HepG2 (cell line): ENCODE data around the gene PIK3C3. TPM values are rescaled to one million over a fixed set of nuclear protein-coding genes. Genes with fewer than 3 reads are reported as not detected.

ENCODE experiments used
- ATAC-seq: fragments of 200-7000 bp; cut with Tn5 transposase; 3 replicates; pipeline ENCODE4 v1.9.1; 2020; ENCODE audit warnings: mild to moderate bottlenecking, moderate library complexity
- BruUV-seq: library from RNA; stranded (reverse); fragments of 400-500 nt; replicated peaks from 2 replicates; lab custom pipeline; 2021; lab: Mats Ljungman, UMichigan
- CTCF ChIA-PET: fragments of 300-600 bp; formaldehyde crosslinking; extraction: SDS; loops from one replicate; lab custom pipeline; 2021; ENCODE audit warnings: low total read pairs, inconsistent platforms, low intra/inter-chr PET ratio; lab: Yijun Ruan, JAX
- POLR2A ChIA-PET: fragments of 350-600 bp; sonication (Branson Sonifier 250); formaldehyde crosslinking; loops from one replicate; lab custom pipeline; 2020; ENCODE audit warnings: antibody characterized with exemption, inconsistent platforms; lab: Yijun Ruan, JAX
- DNase-seq: peaks from one replicate; pipeline ENCODE4 v3.0.0-alpha.2; 2015; ENCODE audit warnings: low spot score
- FAIRE-seq: peaks from 3 replicates; lab custom pipeline; 2011; peaks lifted over from hg19 to GRCh38; lab: Jason Lieb, UNC
- H2AFZ ChIP-seq: one replicate; pipeline ENCODE4 v1.6.1; 2011; ENCODE audit warnings: low read length, inconsistent platforms
- H3K27ac ChIP-seq: fragments of 300-600 bp; 3 replicates; pipeline ENCODE4 v1.8.0; 2011; ENCODE audit warnings: mixed run types, mild to moderate bottlenecking, mixed read lengths, low read length, inconsistent platforms; ENCODE audit not compliant: insufficient read depth; ENCODE audit errors: extremely low read length
- H3K27me3 ChIP-seq, 2 experiments: fragments of 200-600 bp in 1 of 2; 2 replicates in 1 of 2; 3 replicates in 1 of 2; pipeline versions ENCODE4 v1.6.0 to v1.8.0; 2011; ENCODE audit warnings: low read length in 2 of 2, mild to moderate bottlenecking in 2 of 2, moderate library complexity in 2 of 2, inconsistent platforms in 1 of 2; ENCODE audit not compliant: insufficient read depth in 2 of 2, control insufficient read depth in 1 of 2
- H3K36me3 ChIP-seq, 2 experiments: fragments of 200-600 bp in 1 of 2; replicated peaks in 1 of 2; 2 replicates in 1 of 2; 3 replicates in 1 of 2; pipeline versions ENCODE4 v1.5.1 to v1.8.0; 2011; ENCODE audit warnings: low read length in 2 of 2, inconsistent platforms in 1 of 2; ENCODE audit not compliant: insufficient read depth in 2 of 2, control insufficient read depth in 1 of 2
- H3K4me1 ChIP-seq: 2 replicates; pipeline ENCODE4 v1.5.1; 2012; ENCODE audit warnings: low read length, inconsistent platforms; ENCODE audit not compliant: insufficient read depth
- H3K4me2 ChIP-seq: 2 replicates; pipeline ENCODE4 v1.6.0; 2011; ENCODE audit warnings: low read depth, low read length, inconsistent platforms
- H3K4me3 ChIP-seq, 3 experiments: fragments of 200-600 bp in 1 of 3; sonication (generic), shearing (Covaris generic) in 1 of 3; replicated peaks in 1 of 3; 2 replicates each; pipeline ENCODE4 v1.5.1; 2011 to 2016; ENCODE audit warnings: low read length in 3 of 3, inconsistent platforms in 2 of 3, low read depth in 2 of 3, mild to moderate bottlenecking in 2 of 3, control low read depth in 1 of 3, mixed read lengths in 1 of 3; ENCODE audit not compliant: insufficient read depth in 1 of 3
- H3K79me2 ChIP-seq: one replicate; pipeline ENCODE4 v1.6.1; 2011; ENCODE audit warnings: low read length, inconsistent platforms; ENCODE audit not compliant: insufficient read depth
- H3K9ac ChIP-seq: 2 replicates; pipeline ENCODE4 v1.6.0; 2011; ENCODE audit warnings: mild to moderate bottlenecking, low read depth, low read length, inconsistent platforms; ENCODE audit not compliant: insufficient read depth
- H3K9me3 ChIP-seq: 2 replicates; pipeline ENCODE4 v1.5.1; 2012; ENCODE audit warnings: mild to moderate bottlenecking, low read length
- H4K20me1 ChIP-seq: 2 replicates; pipeline ENCODE4 v1.6.0; 2011; ENCODE audit warnings: inconsistent platforms, mild to moderate bottlenecking, low read length, moderate library complexity; ENCODE audit not compliant: insufficient read depth
- AFF4 ChIP-seq: sonication (generic); formaldehyde crosslinking; IDR thresholded peaks from 2 replicates; pipeline ENCODE4 v1.4.0; 2020; ENCODE audit warnings: missing genetic modification reagents
- CAMTA2 ChIP-seq: sonication (generic); formaldehyde crosslinking; IDR thresholded peaks from 2 replicates; pipeline ENCODE4 v1.4.0; 2020; ENCODE audit warnings: mild to moderate bottlenecking, missing genetic modification reagents, borderline replicate concordance
- DDIT3 ChIP-seq: sonication (generic); formaldehyde crosslinking; IDR thresholded peaks from 2 replicates; pipeline ENCODE4 v1.4.0; 2020; ENCODE audit warnings: mild to moderate bottlenecking, missing genetic modification reagents
- ONECUT2 ChIP-seq: sonication (generic); formaldehyde crosslinking; IDR thresholded peaks from 2 replicates; pipeline ENCODE4 v1.4.0; 2020; ENCODE audit warnings: missing genetic modification reagents
- PCBP2 ChIP-seq: fragments of 200-400 bp; formaldehyde crosslinking; optimal IDR thresholded peaks from 2 replicates; pipeline ENCODE3; 2018; ENCODE audit warnings: low read length, low read depth; ENCODE audit not compliant: poor library complexity, severe bottlenecking
- SALL1 ChIP-seq: sonication (generic); formaldehyde crosslinking; IDR thresholded peaks from 2 replicates; pipeline ENCODE4 v1.8.0; 2022; ENCODE audit warnings: mild to moderate bottlenecking, missing genetic modification reagents
- SIX1 ChIP-seq: sonication (generic); formaldehyde crosslinking; IDR thresholded peaks from 2 replicates; pipeline ENCODE4 v1.4.0; 2020; ENCODE audit warnings: missing genetic modification reagents, borderline replicate concordance
- TEF ChIP-seq: sonication (generic); formaldehyde crosslinking; IDR thresholded peaks from 2 replicates; pipeline ENCODE4 v1.5.0; 2020; ENCODE audit warnings: missing genetic modification reagents
- ZFP62 ChIP-seq: sonication (generic); formaldehyde crosslinking; IDR thresholded peaks from 2 replicates; pipeline ENCODE4 v1.4.0; 2020; ENCODE audit warnings: missing genetic modification reagents
- ZNF556 ChIP-seq: sonication (generic); formaldehyde crosslinking; IDR thresholded peaks from 2 replicates; pipeline ENCODE4 v1.4.0; 2020; ENCODE audit warnings: mild to moderate bottlenecking, missing genetic modification reagents, borderline replicate concordance
- ZNF580 ChIP-seq: IDR thresholded peaks from 2 replicates; pipeline ENCODE4 v1.6.1; 2016; ENCODE audit warnings: low read depth, borderline replicate concordance
- ZNF709 ChIP-seq: sonication (generic); formaldehyde crosslinking; IDR thresholded peaks from 2 replicates; pipeline ENCODE4 v1.5.0; 2020; ENCODE audit warnings: mild to moderate bottlenecking, missing genetic modification reagents
- ZNF772 ChIP-seq: sonication (generic); formaldehyde crosslinking; IDR thresholded peaks from 2 replicates; pipeline ENCODE4 v1.5.0; 2020; ENCODE audit warnings: mild to moderate bottlenecking, missing genetic modification reagents
- ZXDC ChIP-seq: sonication (generic); formaldehyde crosslinking; IDR thresholded peaks from 2 replicates; pipeline ENCODE4 v1.5.0; 2020; ENCODE audit warnings: mild to moderate bottlenecking, missing genetic modification reagents
- WGBS: methylation state at CpG from one replicate; pipeline ENCODE4 v1.1.6; 2017; ENCODE audit warnings: low lambda C conversion rate; 5-methylcytosine and 5-hydroxymethylcytosine counted together
- in situ Hi-C: cut with HindIII; loops from 2 replicates; pipeline ENCODE4 v1.10.0; 2017; ENCODE audit warnings: low pct_unique_long_range_greater_than_20kb; ENCODE audit not compliant: extremely low pct_ligation_motif_present
- intact Hi-C: fragments of 100-400 bp; cut with micrococcal nuclease; formaldehyde crosslinking; loops from one replicate; pipeline ENCODE4 v1.10.0; 2022; ENCODE audit not compliant: unreplicated experiment
- polyA plus RNA-seq, 8 experiments: library from polyadenylated mRNA; depleted of rRNA in 3 of 8; stranded (reverse) in 7 of 8; unstranded in 1 of 8; fragments of >200 nt; fragmentation: Illumina TruSeq in 4 of 8; extraction: Trizol in 4 of 8; gene quantifications; 2 replicates each; pipeline versions ENCODE4 v1.2.1 to v1.2.3, GENCODE V29; 2011 to 2016; ENCODE audit warnings: low read depth in 4 of 8, missing spikeins in 1 of 8, mixed read lengths in 1 of 8; ENCODE audit not compliant: insufficient read depth in 1 of 8
- total RNA-seq, 5 experiments: library from RNA; depleted of rRNA; stranded (reverse); fragments of >200 nt; fragmentation: Illumina TruSeq; extraction: Trizol; gene quantifications; 2 replicates each; pipeline ENCODE4 v1.2.3, GENCODE V29; 2016; ENCODE audit warnings: low read depth in 1 of 5
- TF ChIP-seq, protein P1 (sequence below): sonication (generic); formaldehyde crosslinking; IDR thresholded peaks from 2 replicates; pipeline ENCODE4 v1.8.0; 2022; ENCODE audit warnings: missing genetic modification reagents, mild to moderate bottlenecking, borderline replicate concordance

PIK3C3 gene
- total and polyA plus RNA-seq, 2 of the 13 experiments (the other 11 are each of a cell fraction or from before 2014, with no cell fraction given) = 42.8 to 46.4 TPM

DNA sequence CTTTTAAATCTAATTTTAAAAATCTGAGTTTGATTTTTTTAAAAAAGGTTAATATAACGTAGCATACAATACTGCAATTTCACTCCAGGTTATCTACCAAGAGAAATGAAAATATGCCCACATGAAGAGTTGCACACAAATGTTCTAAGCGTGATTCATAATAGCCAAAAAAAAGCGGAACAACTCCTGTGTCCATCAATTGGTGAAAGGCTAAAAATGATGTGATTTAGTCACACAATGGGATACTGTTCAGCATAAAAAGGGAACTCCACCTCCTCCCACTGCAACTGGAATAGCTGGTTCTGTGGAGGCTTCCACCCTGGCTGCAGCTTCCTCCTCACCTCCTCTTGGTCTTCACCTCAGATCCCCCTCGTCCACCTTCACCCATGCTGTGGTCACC is 132.8 kb downstream of the PIK3C3 start:
- BruUV-seq = no TSS peak
- in situ Hi-C loops = no loop called here
- FAIRE-seq = no peak
- no peaks in the 10 kb centered on the region for H3K79me2 ChIP-seq
- no peak overlapping the region for H3K4me2 ChIP-seq
- intact Hi-C loops = no loop called here
- TF ChIP-seq TEF (CRISPR knock-in tag) = no peak
- TF ChIP-seq ZXDC (CRISPR knock-in tag) = no peak
- no peak for TF ChIP-seq ZNF556
- no peak for TF ChIP-seq ZFP62 (CRISPR knock-in tag)
- TF ChIP-seq ZNF772 = no peak
- TF ChIP-seq ONECUT2 = no peak
- no peak for TF ChIP-seq SIX1 (CRISPR knock-in tag)
- TF ChIP-seq SALL1 (CRISPR knock-in tag) = no peak
- no peak for TF ChIP-seq CAMTA2 (CRISPR knock-in tag)
- no peak for TF ChIP-seq PCBP2
- TF ChIP-seq ZNF709 = no peak
- TF ChIP-seq, protein P1, sequence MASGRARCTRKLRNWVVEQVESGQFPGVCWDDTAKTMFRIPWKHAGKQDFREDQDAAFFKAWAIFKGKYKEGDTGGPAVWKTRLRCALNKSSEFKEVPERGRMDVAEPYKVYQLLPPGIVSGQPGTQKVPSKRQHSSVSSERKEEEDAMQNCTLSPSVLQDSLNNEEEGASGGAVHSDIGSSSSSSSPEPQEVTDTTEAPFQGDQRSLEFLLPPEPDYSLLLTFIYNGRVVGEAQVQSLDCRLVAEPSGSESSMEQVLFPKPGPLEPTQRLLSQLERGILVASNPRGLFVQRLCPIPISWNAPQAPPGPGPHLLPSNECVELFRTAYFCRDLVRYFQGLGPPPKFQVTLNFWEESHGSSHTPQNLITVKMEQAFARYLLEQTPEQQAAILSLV = no peak
- no peak for TF ChIP-seq ZNF580 (CRISPR knock-in tag)
- no peak for TF ChIP-seq DDIT3 (CRISPR knock-in tag)
- no peak for TF ChIP-seq AFF4 (CRISPR knock-in tag)
- DNase-seq = no peak
- H3K9me3 ChIP-seq = no peaks in the 10 kb centered on the region
- H3K27ac ChIP-seq = no peak overlapping the region
- H2AFZ ChIP-seq = no peak overlapping the region
- H3K36me3 ChIP-seq = no peaks in the 10 kb centered on the region; a peak in 1 of 5 replicates
- H3K4me1 ChIP-seq = no peaks in the 10 kb centered on the region
- ChIA-PET POLR2A (no interaction called here), CTCF (no interaction called here)
- H3K4me3 ChIP-seq = no peak overlapping the region
- ATAC-seq = no peak; the same call in 2 of the 3 replicates
- no peaks in the 10 kb centered on the region for H3K27me3 ChIP-seq
- 97% methylated on average over 4 of the region's 4 CpGs for WGBS
- H3K9ac ChIP-seq = no peak overlapping the region
- no peaks in the 10 kb centered on the region for H4K20me1 ChIP-seq
